Cerebellar nuclear complex (tissue), 1 donor: Measurements from ENCODE around the gene SLC35F1.

ENCODE experiments used
- DNase-seq, 2 experiments: peaks; one replicate each; lab custom pipeline; 2025; lab: John Stamatoyannopoulos, UW

The SLC35F1 gene

GRCh38 chr6:118123503-118124037 is 216.5 kb downstream of the SLC35F1 start:
- no peak for DNase-seq

GRCh38 chr6:118124851-118125250 is 217.8 kb downstream of the SLC35F1 start:
- DNase-seq = no peak

DNA sequence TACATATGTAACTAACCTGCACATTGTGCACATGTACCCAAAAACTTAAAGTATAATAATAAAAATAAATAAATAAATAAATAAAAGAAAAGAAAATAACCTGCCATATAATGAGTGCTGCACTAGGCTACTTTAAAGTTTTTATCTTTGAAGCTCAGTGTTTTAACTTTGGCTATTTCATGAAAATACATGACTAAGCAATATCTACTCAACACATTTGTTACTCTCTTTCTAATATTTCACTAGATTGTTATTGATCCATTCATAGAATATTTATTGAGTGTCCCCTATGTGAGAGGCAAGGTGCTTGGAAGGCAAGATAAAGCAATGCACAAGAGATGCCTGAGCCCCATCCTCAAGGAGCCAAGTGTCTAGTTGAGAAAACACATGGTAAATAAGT is 221.7 kb downstream of the SLC35F1 start:
- no peak for DNase-seq

DNA sequence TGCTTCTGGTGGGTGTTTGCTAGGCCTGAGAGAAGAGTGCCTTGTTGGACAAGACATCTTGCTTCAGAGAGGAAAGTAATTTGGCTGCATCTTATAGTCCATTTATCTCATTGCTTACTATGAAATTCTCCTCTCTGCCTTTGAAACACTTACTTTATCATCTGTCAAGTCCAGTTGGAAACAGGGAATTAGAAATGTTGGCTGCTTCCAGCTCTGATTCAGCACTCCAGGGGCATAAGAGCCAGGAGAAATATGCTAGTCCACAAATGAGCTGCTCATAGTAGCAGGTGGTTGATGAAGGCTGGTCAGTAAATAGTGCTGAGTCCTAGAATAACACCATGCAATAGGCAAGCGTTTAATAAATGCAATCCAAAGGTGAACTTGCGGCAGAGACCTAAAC is 227.1 kb downstream of the SLC35F1 start:
- no peak for DNase-seq

- DNase-seq = no peak
These were observed 227.7 kb downstream of the SLC35F1 start for GRCh38 chr6:118134736-118135135.

- DNase-seq = no peak
These were observed 228.3 kb downstream of the SLC35F1 start for GRCh38 chr6:118135371-118135770.

DNA sequence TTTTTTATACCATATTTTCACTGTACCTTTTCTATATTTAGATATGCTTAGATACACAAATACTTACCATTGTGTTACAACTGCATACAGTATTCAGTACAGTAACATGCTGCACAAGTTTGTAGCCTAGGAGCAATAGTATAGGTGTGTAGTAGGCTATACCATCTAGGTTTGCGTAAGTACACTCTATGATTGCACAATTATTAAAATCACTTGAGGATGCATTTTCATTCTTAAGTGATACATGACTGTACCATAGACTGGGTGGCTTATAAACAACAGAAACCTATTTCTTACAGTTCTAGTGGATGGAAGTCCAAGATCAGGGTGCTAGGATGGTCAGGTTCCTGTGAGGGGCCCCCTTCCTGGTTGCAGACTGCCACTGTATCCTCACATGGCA is 234.1 kb downstream of the SLC35F1 start:
- DNase-seq = no peak

- no peak for DNase-seq
These were observed 239.5 kb downstream of the SLC35F1 start for GRCh38 chr6:118146584-118146983.

- no peak for DNase-seq
These were observed 240.4 kb downstream of the SLC35F1 start for GRCh38 chr6:118147511-118147910.

GRCh38 chr6:118148561-118148960 is 241.5 kb downstream of the SLC35F1 start:
- DNase-seq = no peak

- DNase-seq = no peak
These were observed 245.5 kb downstream of the SLC35F1 start for GRCh38 chr6:118152524-118152923.

GRCh38 chr6:118161343-118161742 is 254.3 kb downstream of the SLC35F1 start:
- DNase-seq = no peak

DNA sequence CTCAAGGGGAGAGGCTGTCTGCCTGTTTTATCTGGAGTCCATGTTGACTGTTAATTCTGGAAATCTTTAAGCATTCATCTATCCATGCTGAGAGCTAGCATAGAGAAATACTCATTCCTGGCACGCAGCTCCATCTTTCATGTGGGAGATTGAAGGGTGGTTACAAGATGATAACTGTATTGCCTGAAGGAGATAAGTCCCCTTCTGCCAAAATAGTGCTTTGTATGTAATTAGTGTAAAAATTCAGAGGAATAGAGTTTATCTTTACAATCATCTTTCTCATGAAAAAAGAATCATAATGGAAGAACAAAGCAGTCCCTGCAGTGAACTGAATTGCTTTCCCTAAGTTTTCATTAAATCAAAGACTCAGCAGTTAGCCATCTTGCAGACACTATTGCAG is 256.5 kb downstream of the SLC35F1 start:
- no peak for DNase-seq

- no peak for DNase-seq
These were observed 258.4 kb downstream of the SLC35F1 start for GRCh38 chr6:118165500-118165899.

- DNase-seq = no peak
These were observed 261.4 kb downstream of the SLC35F1 start for GRCh38 chr6:118168421-118168820.

GRCh38 chr6:118171852-118172251 is 264.8 kb downstream of the SLC35F1 start:
- no peak for DNase-seq

DNA sequence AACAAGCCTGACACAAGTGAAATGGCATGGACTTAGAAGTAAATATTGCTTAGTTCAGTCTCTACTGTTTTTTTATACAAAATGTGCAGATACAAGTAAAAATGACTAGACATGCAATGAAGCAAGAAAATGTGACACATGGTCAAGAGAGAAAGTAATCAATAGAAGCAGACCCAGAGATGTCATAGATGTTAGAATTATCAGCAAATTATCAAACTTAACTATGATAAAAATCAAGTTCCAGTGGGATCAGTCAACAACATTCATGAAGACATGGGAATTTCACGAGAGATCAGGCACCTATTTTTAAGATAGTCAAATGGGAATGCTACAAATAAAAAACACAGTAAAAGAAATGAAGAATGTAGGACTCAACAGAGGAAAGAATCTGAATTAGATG is 267.0 kb downstream of the SLC35F1 start:
- no peak for DNase-seq

- no peak for DNase-seq
These were observed 270.7 kb downstream of the SLC35F1 start for GRCh38 chr6:118177720-118178119.

GRCh38 chr6:118179048-118179447 is 272.0 kb downstream of the SLC35F1 start:
- DNase-seq = no peak

GRCh38 chr6:118186672-118187567 is 279.9 kb downstream of the SLC35F1 start:
- DNase-seq = no peak

GRCh38 chr6:118187568-118188164 is 280.6 kb downstream of the SLC35F1 start:
- DNase-seq = no peak

DNA sequence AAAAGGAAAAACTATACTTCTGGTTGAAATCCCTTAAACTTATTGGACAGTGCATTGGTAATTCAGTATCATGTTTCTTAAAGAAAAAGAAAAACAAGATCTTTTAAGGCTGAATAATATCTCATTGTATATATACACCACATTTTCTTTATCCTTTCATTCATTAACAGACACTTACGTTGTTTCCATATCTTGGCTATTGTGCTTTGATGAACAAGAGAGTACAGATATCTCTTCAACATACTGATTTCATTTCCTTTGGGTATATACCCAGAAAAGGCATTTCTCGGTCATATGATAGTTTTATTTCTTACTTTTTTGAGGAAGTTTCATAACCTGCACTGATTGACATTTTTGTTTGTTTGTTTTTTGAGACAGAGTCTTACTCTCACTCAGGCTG is 281.5 kb downstream of the SLC35F1 start:
- DNase-seq = no peak

- DNase-seq = no peak
These were observed 290.5 kb downstream of the SLC35F1 start for GRCh38 chr6:118197539-118197938.
